ENCODE results near the gene IFNG-AS1.
A peak's percentile ranks its signal among the peaks of the same experiment; 100 is the strongest.

IFNG-AS1 gene

DNA sequence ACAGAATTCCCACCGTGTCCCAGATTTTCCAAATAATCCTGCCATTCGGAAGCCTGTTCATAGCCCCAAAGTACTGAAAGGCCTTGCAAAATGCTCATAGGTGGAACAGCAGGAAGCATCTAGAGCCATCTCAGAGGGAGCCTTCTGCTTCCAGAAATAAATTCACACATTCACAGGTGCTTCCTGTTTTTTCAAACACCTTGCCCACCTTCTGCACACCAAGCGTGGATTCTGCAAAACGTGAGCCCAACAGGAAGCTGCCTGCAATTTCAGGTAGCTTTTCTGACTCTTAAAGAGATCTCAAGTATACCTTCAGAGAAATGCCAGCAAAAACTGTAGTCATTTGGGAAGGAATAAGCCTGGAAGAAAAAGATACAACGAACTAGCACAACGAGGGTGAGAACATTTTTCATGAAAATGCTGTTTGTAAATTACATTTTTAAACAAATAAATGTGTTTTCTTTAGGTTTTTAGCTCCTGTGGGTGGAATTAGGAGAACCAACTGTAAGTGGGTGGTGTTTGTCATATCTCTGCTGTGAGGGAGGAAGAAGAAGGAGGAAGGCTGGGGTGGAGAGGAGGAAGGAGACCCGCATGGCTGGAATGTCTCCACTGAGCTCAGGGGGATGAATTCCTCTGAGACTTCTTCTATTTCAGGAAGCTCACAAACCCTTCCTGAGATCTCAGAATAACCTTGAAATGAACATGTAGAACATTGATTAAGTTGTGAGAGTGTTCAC, at the start of gene IFNG-AS1:
Gene IFNG-AS1 (plus strand): TSS at position 264 of the 737 bp plus-strand sequence.
- TF ChIP-seq, protein P1, sequence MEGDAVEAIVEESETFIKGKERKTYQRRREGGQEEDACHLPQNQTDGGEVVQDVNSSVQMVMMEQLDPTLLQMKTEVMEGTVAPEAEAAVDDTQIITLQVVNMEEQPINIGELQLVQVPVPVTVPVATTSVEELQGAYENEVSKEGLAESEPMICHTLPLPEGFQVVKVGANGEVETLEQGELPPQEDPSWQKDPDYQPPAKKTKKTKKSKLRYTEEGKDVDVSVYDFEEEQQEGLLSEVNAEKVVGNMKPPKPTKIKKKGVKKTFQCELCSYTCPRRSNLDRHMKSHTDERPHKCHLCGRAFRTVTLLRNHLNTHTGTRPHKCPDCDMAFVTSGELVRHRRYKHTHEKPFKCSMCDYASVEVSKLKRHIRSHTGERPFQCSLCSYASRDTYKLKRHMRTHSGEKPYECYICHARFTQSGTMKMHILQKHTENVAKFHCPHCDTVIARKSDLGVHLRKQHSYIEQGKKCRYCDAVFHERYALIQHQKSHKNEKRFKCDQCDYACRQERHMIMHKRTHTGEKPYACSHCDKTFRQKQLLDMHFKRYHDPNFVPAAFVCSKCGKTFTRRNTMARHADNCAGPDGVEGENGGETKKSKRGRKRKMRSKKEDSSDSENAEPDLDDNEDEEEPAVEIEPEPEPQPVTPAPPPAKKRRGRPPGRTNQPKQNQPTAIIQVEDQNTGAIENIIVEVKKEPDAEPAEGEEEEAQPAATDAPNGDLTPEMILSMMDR (IDR thresholded peaks at IDR 0.05; ENCODE audit: extremely low read depth, missing control alignments), result no peak
- no peak for DNase-seq (ENCODE audit: low spot score)

DNA sequence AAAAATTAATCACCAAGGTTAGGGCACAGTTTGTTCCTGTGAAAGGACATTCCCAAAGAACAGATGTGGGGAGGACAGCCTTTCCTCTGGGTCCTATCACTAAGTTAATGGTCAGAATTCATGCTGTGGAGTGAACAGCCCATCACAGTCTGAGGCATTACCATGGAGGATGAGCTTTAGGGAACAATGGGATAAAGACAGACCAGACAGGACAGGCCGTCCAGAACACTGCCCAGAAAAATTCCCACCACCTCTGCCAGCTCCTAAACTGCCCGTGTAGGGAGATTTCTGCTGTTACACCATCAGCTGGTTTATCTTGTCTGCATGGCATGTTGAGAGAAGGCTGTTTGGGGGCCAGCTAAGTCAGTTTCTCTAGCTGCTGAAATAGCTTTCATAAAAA, 49.6 kb upstream of the IFNG-AS1 start:
- DNase-seq (ENCODE audit: low spot score), result no peak
- TF ChIP-seq, protein P1 (IDR thresholded peaks at IDR 0.05; ENCODE audit: extremely low read depth, missing control alignments), result no peak

DNA sequence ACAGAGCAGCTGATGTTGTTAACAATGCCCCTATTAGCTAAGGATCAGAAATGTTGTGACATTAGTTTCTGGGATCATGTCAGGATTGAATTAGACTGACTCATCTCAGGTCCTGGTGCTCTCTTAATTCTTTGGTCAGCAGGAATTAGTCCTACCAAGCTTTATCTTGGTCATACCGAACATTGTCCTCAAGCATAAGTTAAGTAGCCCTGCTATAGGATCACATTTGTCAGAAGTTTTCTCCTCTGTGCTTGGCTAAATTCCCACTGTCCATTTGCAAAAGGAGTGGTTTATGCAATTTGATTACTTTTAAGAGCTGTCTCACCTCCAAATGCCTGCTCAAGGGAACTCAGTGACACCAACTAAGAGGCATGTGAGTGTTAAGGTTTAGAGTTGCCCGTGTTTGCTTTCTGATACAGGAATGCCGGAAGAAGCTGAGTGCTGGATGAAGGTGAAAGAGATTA, 48.4 kb upstream of the IFNG-AS1 start:
- no peak for DNase-seq (ENCODE audit: low spot score)

DNA sequence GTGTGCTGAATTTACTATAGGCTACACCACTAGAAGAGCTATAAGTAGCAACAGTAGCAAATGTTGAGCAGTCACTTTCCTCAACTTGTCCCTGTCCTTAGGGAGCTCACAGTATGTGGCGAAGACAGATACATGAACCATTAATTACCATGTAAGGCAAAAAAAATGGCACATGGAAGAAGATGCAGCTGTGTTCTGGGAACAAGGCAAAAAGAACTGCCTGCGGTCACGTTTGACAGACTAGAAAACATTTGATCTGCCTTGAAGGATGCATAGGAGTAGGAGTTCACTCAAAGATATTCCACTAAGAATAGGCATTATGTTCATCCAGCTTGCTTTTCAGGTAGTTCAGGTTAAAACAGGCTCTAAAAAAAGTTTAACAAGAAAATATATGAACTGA, 46.5 kb upstream of the IFNG-AS1 start:
- no peak for DNase-seq (ENCODE audit: low spot score)
- TF ChIP-seq, protein P1 (IDR thresholded peaks at IDR 0.05; ENCODE audit: extremely low read depth, missing control alignments), result no peak

More for the DNA sequence above, 48.4 kb upstream of the IFNG-AS1 start:
- TF ChIP-seq, protein P1 (IDR thresholded peaks at IDR 0.05; ENCODE audit: extremely low read depth, missing control alignments), result no peak

DNA sequence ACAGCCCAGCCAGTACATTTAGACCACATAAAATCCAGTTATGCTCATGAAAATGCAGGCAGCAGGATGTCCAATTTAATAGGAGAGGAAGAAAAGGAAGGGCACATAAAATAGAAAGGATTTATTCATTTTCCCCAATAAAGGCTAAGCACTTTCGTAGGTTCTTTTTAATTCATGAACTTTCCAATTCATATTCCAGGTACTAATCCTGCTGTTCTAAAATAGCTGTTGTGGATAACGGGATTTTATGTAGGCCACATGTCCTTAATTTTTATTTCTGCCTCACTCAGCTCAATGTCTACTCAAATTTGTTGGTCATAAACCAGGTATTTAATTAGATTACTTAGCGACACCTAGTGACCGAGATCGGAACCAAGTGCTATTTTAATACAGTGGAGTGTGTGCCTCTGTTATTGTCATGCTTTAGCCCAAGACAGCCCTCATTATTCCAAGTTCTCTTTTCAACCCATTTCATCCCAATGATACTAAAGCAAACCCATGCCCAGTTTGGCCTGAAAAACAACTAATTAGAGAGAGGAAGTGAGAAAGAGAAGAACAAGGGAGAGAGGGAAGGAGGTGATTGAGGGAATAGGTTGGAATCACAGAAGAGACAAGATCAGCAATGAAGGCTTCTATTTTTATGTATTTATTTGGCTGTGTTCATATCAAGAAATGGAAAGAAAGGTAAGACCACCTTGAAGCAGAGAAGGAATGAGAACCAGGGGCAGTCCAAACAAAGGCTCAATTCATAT, 45.9 kb upstream of the IFNG-AS1 start:
- TF ChIP-seq, protein P1 (IDR thresholded peaks at IDR 0.05; ENCODE audit: extremely low read depth, missing control alignments), result peak; percentile 38
- peak; percentile 41 for DNase-seq (ENCODE audit: low spot score)

DNA sequence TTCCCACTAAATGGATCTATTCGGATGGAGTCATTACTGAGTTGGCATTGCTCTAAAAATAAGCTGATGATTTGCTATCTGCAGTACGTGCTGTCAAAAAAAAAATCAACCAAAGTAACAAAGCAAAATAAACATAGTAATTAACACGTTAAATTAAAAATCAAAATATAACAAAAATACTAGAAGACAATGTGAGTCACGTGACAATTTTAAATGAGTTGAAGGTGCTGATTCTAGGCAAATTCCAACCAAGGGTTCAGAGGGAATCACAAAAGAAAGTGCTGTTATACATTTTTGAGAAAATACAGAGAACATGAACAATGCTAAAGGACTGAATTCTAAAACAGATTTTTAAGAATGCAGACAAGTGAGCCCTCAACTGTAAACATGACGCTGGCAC, 45.2 kb upstream of the IFNG-AS1 start:
- DNase-seq (ENCODE audit: low spot score), result no peak
- TF ChIP-seq, protein P1 (IDR thresholded peaks at IDR 0.05; ENCODE audit: extremely low read depth, missing control alignments), result no peak

DNA sequence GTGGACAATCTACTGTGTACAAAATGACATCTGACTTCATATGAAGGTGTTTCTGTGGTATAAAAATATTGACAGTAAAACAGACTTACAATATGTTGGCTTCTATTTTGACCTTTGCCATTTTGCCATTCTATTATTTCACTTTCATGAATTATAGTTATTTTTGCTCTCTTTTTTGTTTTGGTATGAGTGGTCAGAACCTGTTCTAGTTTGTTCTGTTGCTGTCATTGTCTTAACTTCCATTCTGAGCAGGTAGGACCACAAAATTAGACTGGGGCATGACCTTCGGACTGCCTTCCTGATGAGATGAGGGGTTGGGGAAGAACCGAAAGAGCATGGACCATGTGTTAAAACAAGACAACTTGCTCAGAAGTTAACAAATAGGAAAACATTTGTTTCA, 36.5 kb upstream of the IFNG-AS1 start:
- peak; percentile 4 for DNase-seq (ENCODE audit: low spot score)
- TF ChIP-seq, protein P1 (IDR thresholded peaks at IDR 0.05; ENCODE audit: extremely low read depth, missing control alignments), result no peak

Data from GM20000 (cell line).